ENCODE results near the gene CLTCL1.

The CLTCL1 gene

DNA sequence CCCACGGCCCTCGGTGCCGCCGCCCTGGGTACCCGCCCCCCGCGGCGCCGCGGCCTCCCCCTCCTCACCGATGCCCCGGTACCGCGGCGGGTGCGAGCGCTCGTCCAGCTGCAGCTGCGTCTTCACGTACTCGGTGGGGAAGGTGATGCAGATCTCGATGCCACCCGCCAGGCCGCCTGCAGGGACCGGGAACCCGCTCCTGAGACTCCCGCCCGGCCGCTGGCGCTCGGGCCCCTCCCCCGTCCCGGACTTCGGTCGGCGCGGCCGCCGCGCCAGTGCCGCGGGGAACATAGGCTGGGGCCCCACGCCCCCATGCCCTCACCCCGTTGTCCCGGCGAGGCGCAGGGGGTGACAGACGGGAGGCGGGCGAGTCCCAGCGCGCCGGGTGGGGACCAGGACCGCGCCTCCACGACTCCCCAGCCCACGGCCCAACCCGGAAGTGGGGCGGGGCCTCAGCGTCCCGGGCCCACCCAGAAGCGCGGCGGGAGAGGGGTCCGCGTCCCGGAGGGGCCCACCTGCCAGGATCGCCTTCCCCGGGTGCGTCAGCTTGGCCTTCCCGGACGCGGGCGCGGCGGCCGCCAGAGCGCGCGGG lies 113.4 kb downstream of the CLTCL1 start:
- Mint-ChIP-seq H3K4me1 (peaks cover 16% of the 10 kb centered on the region), H3K27ac (ENCODE audit: low read depth) (peak overlapping the region; percentile 65)
- ATAC-seq (replicated peaks; ENCODE audit: extremely low read depth, poor library complexity, severe bottlenecking), result peak; percentile 66

DNA sequence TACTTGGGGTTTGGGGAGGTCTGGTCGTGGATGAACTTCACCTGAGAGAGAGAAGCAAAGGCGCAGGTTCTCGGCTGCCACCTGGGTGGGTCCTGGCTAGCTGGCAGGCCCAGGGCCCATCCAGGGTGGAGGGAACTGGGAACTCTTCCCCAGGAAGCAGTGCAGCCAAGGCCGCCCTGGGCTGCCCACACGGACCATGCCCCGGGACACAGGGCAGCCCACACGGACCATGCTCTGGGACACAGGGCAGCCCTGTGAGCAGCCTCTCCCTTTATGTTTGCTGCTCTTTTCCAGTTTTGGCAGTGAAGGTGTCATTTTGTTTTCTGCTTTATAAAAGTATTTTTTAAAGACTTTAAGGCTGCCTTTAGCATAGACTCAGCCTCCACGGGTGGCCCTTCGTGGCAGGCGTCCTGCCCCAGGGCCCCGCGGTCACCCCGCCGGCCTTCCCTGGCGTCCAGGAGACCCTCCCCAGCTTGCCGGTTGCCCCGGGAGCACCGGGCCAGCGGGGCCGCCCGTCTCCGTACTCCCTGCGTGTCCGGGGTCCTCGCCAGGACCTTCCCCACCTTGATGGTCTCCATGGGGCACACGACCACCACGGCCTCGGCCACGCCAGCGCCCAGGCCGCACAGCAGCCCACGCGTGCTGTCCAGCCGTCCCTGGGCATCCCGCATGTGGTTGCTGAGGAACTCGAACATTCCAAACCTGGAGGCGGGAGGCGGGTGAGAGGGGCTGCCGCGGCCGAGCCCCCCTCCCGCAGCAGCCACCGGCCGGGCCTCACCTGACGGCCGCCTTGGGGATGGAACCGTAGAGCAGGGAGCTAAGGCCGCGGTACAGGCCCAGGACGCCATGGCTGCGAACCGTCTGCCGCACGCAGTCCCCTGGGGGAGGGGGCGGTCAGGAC lies 114.1 kb downstream of the CLTCL1 start:
- no peak for ATAC-seq (replicated peaks; ENCODE audit: extremely low read depth, poor library complexity, severe bottlenecking)
- DNase-seq (ENCODE audit: low spot score in 2 of 2), result no peak
- peaks cover 21% of the 10 kb centered on the region for H3K4me1 Mint-ChIP-seq
- H3K27me3 Mint-ChIP-seq, result no peaks in the 10 kb centered on the region
- peak overlapping the region; percentile 79 for H3K4me3 Mint-ChIP-seq
- peak overlapping the region; percentile 70 for H3K27ac Mint-ChIP-seq (ENCODE audit: low read depth)
- H3K36me3 Mint-ChIP-seq (ENCODE audit: insufficient read depth), result peaks cover 3% of the 10 kb centered on the region
- no peaks in the 10 kb centered on the region for H3K9me3 Mint-ChIP-seq

More for the DNA sequence above, 113.4 kb downstream of the CLTCL1 start:
- Mint-ChIP-seq H3K27me3 (no peaks in the 10 kb centered on the region), H3K9me3 (no peaks in the 10 kb centered on the region), H3K4me3 (peak overlapping the region; percentile 79), H3K36me3 (ENCODE audit: insufficient read depth) (peaks cover 3% of the 10 kb centered on the region)
- DNase-seq (ENCODE audit: low spot score in 2 of 2), result peak; percentile 25 to 30

DNA sequence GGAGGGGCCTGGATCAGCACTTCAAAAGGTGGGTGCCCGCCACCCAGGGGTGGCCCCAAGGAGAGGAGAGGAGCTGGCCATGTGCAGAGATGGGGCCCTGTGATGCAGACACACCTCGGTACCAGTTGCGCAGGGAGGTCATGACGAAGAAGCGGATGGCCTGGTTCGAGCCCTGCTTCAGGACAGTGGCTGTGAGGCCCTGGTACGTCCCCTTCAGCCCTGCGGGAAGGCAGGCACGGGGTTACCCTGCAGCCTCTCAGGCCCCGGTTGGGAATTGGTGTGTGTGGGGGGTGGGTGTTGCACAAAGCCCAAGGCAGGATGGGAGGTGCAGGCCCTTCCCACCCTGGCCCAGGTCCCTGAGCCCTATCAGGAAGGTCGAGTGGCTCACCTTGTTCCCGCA lies 114.8 kb downstream of the CLTCL1 start:
- ATAC-seq (replicated peaks; ENCODE audit: extremely low read depth, poor library complexity, severe bottlenecking) (no peak), DNase-seq (ENCODE audit: low spot score in 2 of 2) (no peak)
- no peaks in the 10 kb centered on the region for H3K27me3 Mint-ChIP-seq
- peak overlapping the region; percentile 79 for H3K4me3 Mint-ChIP-seq
- no peaks in the 10 kb centered on the region for H3K9me3 Mint-ChIP-seq
- H3K27ac Mint-ChIP-seq (ENCODE audit: low read depth), result peak overlapping the region; percentile 70
- peaks cover 19% of the 10 kb centered on the region for H3K4me1 Mint-ChIP-seq
- peaks cover 3% of the 10 kb centered on the region for H3K36me3 Mint-ChIP-seq (ENCODE audit: insufficient read depth)

DNA sequence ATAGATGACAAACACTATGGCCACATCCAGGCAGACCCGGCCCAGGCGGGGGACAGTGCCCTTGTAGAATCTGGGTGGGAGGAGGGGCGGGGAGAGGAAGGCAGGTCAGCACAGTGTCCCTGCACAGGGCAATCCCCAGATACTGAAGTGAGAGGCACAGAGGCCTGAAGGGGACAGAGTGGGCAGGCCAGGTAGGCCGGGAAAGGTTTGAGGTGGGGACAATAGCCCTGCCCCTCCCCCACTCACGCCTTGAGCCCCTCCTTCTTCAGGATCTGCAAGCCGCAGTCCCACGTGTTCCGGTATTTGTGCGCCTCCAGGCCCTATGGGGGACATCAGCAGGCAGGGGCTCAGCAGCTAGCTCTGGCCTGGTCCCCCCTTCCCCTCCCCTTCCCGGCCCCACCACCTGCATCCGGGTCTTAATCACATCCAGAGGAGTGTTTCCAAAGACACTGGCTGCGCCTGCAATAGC lies 115.3 kb downstream of the CLTCL1 start:
- no peaks in the 10 kb centered on the region for H3K27me3 Mint-ChIP-seq
- peak overlapping the region; percentile 70 for H3K27ac Mint-ChIP-seq (ENCODE audit: low read depth)
- peaks cover 7% of the 10 kb centered on the region for H3K36me3 Mint-ChIP-seq (ENCODE audit: insufficient read depth)
- no peak for ATAC-seq (replicated peaks; ENCODE audit: extremely low read depth, poor library complexity, severe bottlenecking)
- no peaks in the 10 kb centered on the region for H3K9me3 Mint-ChIP-seq
- peaks cover 19% of the 10 kb centered on the region for H3K4me1 Mint-ChIP-seq
- no peak for DNase-seq (ENCODE audit: low spot score in 2 of 2)
- peak overlapping the region; percentile 79 for H3K4me3 Mint-ChIP-seq

DNA sequence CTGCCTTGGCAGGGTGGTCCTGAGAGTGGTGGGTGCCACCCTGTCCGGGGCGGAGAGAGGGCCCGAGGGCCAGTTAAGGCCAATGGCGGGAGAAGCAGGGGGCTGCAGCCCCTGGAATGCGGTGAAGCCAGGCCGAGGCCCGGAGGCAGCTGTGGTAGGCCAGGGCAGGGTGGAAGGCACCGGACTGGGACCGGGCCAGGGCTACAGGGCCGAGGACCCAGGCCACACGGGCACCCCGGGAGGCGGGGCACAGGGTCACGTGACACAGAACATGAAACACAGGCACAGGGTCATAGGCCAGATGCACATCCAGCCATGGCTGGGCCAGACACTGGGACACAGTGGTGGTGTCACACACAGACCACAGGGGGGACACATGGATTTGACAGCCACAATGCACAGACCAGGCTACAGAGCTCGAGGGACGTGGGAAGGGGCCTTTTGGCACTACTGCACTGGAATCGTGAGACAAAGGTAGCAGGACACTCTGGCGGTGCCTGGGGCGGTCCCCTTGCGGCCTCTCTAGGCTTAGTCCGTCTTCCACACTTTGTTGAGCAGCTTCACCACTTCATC lies 115.8 kb downstream of the CLTCL1 start:
- H3K36me3 Mint-ChIP-seq (ENCODE audit: insufficient read depth), result peaks cover 11% of the 10 kb centered on the region
- no peaks in the 10 kb centered on the region for H3K27me3 Mint-ChIP-seq
- ATAC-seq (replicated peaks; ENCODE audit: extremely low read depth, poor library complexity, severe bottlenecking), result no peak
- no peak for DNase-seq (ENCODE audit: low spot score in 2 of 2)
- H3K4me1 Mint-ChIP-seq, result peaks cover 24% of the 10 kb centered on the region
- H3K4me3 Mint-ChIP-seq, result no peak overlapping the region
- no peaks in the 10 kb centered on the region for H3K9me3 Mint-ChIP-seq
- H3K27ac Mint-ChIP-seq (ENCODE audit: low read depth), result no peak overlapping the region

DNA sequence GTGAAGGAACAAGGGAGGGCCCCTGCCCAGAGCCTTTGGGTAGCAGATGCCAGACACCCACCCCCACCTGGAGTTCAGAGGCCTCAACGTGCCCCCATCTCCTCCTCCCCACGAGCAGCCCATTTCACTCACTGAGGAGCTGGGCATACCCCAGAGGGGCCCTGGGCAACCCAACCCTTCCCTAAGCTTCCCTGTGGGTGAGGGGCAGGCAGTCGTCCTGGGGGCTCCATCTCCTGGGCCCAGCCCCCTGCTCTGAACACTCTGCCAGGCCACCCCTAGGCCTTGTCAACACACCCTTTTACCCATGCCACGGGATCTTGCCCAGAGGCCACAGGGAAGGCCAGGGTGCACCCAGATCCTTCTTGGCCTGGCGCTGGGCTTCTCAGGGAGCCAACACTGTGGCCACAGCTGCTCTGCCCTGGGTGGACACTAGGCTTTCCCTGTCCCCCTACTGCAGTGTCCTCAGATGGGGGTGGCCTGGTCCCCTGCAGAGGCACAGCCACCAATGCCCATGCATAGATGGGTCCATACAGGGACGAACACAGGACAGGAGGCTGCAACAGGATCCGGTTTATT lies 116.4 kb downstream of the CLTCL1 start:
- ATAC-seq (replicated peaks; ENCODE audit: extremely low read depth, poor library complexity, severe bottlenecking) (no peak), DNase-seq (ENCODE audit: low spot score in 2 of 2) (no peak)
- Mint-ChIP-seq H3K36me3 (ENCODE audit: insufficient read depth) (peaks cover 14% of the 10 kb centered on the region), H3K27me3 (peaks cover 4% of the 10 kb centered on the region), H3K4me1 (peaks cover 30% of the 10 kb centered on the region), H3K4me3 (no peak overlapping the region), H3K27ac (ENCODE audit: low read depth) (no peak overlapping the region), H3K9me3 (no peaks in the 10 kb centered on the region)

DNA sequence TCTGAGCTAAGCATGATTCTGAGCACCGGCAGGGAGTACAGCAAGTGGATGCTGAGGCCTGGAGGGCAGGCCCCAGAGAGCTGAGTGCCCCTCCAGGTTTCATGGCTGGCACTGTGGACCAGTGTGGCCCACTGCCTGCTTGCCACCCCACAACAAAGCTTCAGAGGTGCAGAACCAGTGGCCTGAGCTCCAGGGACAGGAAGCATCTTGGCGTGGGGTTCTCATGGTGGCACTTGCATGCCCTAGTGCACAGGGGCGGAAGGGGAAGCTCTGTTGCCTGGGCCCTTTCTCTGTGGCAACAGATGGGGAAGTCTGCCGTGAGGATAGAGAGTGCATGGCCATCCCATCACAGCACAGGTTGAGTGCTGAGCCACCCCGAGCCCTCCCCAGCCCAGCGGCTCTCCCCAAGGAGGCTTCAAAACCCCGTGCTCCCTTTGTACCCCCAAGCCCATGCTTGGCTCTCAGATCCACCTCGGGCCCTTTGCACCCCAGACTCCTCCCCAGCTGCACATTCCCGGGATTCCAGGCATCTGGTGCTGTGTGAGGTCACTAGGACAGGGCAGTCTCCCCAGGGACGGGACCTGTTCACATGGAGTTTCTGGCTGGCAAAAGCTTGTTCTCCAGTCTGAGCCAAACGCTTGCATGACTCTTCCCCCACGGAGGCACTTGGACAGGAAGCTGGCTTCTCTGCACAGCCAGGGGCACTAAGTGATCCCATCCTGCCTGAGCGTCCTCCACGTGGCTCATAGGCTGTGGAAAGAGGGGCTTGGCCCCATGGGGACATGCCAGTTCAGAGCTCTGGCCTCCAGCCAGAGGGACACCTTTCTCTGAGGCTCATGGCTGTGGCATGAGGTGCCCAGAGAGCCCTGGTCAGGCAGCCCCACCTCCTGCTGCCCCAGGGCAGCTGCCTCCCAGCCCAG lies 117.2 kb downstream of the CLTCL1 start:
- Mint-ChIP-seq H3K4me1 (peaks cover 35% of the 10 kb centered on the region), H3K9me3 (no peaks in the 10 kb centered on the region), H3K27me3 (peaks cover 11% of the 10 kb centered on the region), H3K4me3 (no peak overlapping the region), H3K36me3 (ENCODE audit: insufficient read depth) (peaks cover 14% of the 10 kb centered on the region), H3K27ac (ENCODE audit: low read depth) (no peak overlapping the region)
- DNase-seq (ENCODE audit: low spot score in 2 of 2) (no peak), ATAC-seq (replicated peaks; ENCODE audit: extremely low read depth, poor library complexity, severe bottlenecking) (no peak)

DNA sequence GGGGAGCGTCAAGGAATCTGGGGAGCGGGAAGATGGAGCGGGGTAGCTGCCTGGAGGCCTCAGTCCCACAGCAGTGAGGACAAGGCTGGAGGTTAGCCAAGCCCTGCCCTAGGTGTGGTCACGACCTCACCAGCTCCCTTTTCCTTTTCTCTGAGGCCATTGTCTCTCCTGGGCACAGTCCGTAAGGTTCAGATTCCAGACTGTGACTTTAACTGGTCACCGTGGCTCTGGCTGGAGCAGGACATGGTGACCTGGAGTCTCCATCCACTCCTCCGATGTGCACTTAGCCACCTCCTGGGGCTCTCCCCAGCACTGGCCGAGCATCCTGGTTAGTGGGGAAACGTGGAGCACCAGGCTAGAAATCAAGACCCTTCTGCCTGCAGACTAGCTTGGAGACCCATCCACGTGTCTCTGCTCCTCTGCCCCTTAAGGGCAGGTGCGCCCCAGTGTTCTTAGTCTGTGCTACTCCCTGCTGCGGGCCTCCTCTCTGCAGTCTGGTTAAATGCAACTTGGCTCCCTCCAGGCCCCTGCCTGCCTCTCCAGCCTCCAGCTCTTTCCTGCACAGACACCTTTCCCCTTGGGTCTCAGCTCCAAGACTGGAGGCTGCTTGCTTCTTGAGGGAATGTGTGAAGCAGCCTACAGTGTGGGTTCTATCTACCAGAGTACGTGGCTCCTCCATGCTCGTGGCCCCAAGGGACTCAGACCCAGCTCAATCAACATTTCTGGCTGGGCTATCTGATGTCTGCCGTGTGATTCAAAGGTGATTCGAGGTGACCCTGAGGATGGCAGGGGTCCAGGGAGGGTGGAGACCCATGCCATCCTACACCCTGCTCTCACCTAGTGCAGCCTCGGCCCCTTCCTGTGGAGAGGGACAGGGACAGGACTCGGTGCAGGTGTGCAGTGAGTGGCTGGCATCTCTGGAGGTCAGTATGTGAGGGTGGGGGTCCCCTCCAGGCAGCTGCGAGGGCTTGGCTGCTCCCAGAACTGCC lies 118.2 kb downstream of the CLTCL1 start:
- ATAC-seq (replicated peaks; ENCODE audit: extremely low read depth, poor library complexity, severe bottlenecking), result no peak
- Mint-ChIP-seq H3K4me1 (peaks cover 42% of the 10 kb centered on the region), H3K36me3 (ENCODE audit: insufficient read depth) (peaks cover 14% of the 10 kb centered on the region), H3K27me3 (peaks cover 22% of the 10 kb centered on the region), H3K4me3 (peak overlapping the region; percentile 89), H3K27ac (ENCODE audit: low read depth) (peak overlapping the region; percentile 91), H3K9me3 (no peaks in the 10 kb centered on the region)
- no peak for DNase-seq (ENCODE audit: low spot score in 2 of 2)

DNA sequence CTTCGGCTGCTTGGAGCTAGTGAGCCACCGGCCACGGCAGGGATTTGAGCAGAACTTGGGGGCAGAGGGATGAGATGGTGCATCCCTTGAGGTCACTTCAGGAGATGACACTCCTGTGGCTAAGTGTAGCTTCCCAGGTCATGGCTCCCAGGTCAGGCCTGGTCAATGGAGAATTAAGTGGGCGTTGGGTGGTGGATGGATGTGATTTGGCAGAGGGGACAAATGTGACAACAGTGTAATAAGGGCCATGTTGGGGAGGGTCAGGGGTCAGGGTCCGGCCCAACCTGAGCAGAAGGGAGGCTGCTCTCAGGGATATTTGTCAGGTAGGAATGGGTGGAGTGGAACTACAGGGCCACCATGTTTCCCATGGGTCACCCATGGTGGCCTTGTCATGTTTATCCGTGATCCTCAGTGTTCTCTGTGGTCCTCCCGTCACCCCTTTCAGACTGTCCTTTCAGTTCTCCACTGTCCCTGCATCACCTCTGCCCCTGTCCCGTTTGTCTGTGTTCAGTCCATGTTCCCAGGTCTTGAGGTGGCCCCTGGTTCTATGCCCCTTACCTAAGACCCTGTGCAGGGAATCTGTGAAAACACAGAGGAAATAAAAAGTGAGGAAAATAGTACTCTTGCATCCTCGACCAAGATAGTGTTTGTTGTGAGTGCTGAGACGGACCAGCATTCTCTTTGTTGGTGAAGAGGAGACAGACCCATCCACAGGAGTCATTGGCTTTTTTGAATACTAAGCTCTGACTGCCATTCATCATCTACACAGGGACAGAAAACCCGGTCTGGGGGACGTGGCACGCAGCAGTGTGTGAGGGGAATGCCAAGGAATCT lies 119.1 kb downstream of the CLTCL1 start:
- Mint-ChIP-seq H3K4me3 (peak overlapping the region; percentile 89), H3K27me3 (peaks cover 31% of the 10 kb centered on the region), H3K27ac (ENCODE audit: low read depth) (peak overlapping the region; percentile 91), H3K9me3 (no peaks in the 10 kb centered on the region), H3K4me1 (peaks cover 42% of the 10 kb centered on the region), H3K36me3 (ENCODE audit: insufficient read depth) (peaks cover 12% of the 10 kb centered on the region)
- ATAC-seq (replicated peaks; ENCODE audit: extremely low read depth, poor library complexity, severe bottlenecking), result no peak
- no peak for DNase-seq (ENCODE audit: low spot score in 2 of 2)

DNA sequence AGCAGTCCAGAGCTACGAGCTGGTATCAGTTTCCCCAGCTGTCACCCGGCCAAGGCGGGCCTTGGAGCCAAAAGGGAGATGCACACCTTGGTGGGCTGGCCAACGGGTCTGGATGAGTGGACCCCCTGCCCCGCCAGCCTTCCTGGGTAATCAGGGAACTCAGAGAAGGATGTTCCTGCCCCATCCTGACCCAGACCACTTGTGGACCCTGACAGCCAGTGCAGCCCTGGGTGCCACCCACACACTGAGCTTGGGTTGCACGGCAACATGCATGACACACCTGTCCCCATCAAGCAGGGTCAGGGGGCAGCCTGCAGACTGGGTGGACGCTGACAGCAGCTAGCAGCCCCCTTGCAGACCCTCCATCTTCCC lies 121.6 kb downstream of the CLTCL1 start:
- peaks cover 11% of the 10 kb centered on the region for H3K36me3 Mint-ChIP-seq (ENCODE audit: insufficient read depth)
- no peak for ATAC-seq (replicated peaks; ENCODE audit: extremely low read depth, poor library complexity, severe bottlenecking)
- peaks cover 42% of the 10 kb centered on the region for H3K27me3 Mint-ChIP-seq
- DNase-seq (ENCODE audit: low spot score in 2 of 2), result no peak
- H3K27ac Mint-ChIP-seq (ENCODE audit: low read depth), result no peak overlapping the region
- peak overlapping the region; percentile 89 for H3K4me3 Mint-ChIP-seq
- H3K4me1 Mint-ChIP-seq, result peaks cover 42% of the 10 kb centered on the region
- H3K9me3 Mint-ChIP-seq, result no peaks in the 10 kb centered on the region

All from central memory CD8-positive, alpha-beta T cell (primary cell).